Activated CD4-positive, alpha-beta T cell treated with anti-CD3 and anti-CD28 coated beads for 4 hours (primary cell): ENCODE measurements around the gene TMEM151B.

ENCODE experiments used
- DNase-seq, 2 donors: peaks; one replicate each; pipeline ENCODE4 v3.0.0-alpha.2; 2020

Gene TMEM151B

GRCh38 chr6:44265722-44266233 lies 4.5 kb upstream of the TMEM151B start:
- DNase-seq, result no peak

GRCh38 chr6:44266347-44266746 lies 3.9 kb upstream of the TMEM151B start:
- DNase-seq, result no peak

GRCh38 chr6:44267252-44267651 lies 3.0 kb upstream of the TMEM151B start:
- no peak for DNase-seq

- peak; percentile 51 to 67 for DNase-seq
These were observed 2.1 kb upstream of the TMEM151B start for GRCh38 chr6:44268095-44268628.

- DNase-seq, result no peak
These were observed 901 bp upstream of the TMEM151B start for GRCh38 chr6:44269178-44269920.

- DNase-seq, result no peak
These were observed 516 bp downstream of the TMEM151B start for GRCh38 chr6:44270526-44271405.

GRCh38 chr6:44271406-44271723 lies 1.1 kb downstream of the TMEM151B start:
- DNase-seq, result no peak

- DNase-seq, result no peak
These were observed 1.7 kb downstream of the TMEM151B start for GRCh38 chr6:44271914-44272313.

GRCh38 chr6:44272529-44272928 lies 2.3 kb downstream of the TMEM151B start:
- no peak for DNase-seq

GRCh38 chr6:44272999-44273566 lies 2.8 kb downstream of the TMEM151B start:
- no peak for DNase-seq

GRCh38 chr6:44273617-44274016 lies 3.4 kb downstream of the TMEM151B start:
- DNase-seq, result no peak

GRCh38 chr6:44275271-44275748 lies 5.1 kb downstream of the TMEM151B start:
- DNase-seq, result no peak

- peak in 1 of 2 donors; percentile 29 for DNase-seq
These were observed 5.7 kb downstream of the TMEM151B start for GRCh38 chr6:44275749-44276648.

GRCh38 chr6:44276667-44277640 lies 6.7 kb downstream of the TMEM151B start:
- DNase-seq, result no peak

- no peak for DNase-seq
These were observed 7.5 kb downstream of the TMEM151B start for GRCh38 chr6:44277763-44278162.

- no peak for DNase-seq
These were observed 8.1 kb downstream of the TMEM151B start for GRCh38 chr6:44278315-44278714.

GRCh38 chr6:44278774-44279697 lies 8.8 kb downstream of the TMEM151B start:
- no peak for DNase-seq

- no peak for DNase-seq
These were observed 13.9 kb downstream of the TMEM151B start for GRCh38 chr6:44284121-44284520.

- no peak for DNase-seq
These were observed 14.6 kb downstream of the TMEM151B start for GRCh38 chr6:44284867-44285266.
